ENCODE results near the gene TSPO2.

Gene TSPO2

DNA sequence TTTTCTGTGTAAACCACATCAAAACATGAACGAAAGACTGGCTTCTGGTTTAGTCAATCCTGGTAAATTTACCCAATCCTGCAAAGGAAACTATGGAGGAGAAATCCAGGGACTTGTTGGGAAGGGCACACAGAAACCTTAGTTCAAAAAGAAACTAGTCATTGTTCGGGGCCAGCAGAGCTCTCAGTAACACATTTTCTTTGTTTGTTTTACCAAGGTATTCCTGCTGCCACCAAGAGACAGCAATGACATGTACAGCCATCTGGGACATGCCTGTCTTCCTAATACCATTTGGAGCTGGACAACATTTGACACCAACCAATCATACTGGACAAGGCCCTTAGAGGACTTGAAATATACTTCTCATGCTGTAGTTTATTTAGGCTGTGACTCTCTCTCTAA is 21.6 kb downstream of the TSPO2 start:
- DNase-seq (ENCODE audit: extremely low read depth, low read depth): no peak
- TF ChIP-seq, protein P1, sequence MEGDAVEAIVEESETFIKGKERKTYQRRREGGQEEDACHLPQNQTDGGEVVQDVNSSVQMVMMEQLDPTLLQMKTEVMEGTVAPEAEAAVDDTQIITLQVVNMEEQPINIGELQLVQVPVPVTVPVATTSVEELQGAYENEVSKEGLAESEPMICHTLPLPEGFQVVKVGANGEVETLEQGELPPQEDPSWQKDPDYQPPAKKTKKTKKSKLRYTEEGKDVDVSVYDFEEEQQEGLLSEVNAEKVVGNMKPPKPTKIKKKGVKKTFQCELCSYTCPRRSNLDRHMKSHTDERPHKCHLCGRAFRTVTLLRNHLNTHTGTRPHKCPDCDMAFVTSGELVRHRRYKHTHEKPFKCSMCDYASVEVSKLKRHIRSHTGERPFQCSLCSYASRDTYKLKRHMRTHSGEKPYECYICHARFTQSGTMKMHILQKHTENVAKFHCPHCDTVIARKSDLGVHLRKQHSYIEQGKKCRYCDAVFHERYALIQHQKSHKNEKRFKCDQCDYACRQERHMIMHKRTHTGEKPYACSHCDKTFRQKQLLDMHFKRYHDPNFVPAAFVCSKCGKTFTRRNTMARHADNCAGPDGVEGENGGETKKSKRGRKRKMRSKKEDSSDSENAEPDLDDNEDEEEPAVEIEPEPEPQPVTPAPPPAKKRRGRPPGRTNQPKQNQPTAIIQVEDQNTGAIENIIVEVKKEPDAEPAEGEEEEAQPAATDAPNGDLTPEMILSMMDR (IDR thresholded peaks at IDR 0.05; ENCODE audit: low read depth, low read length): no peak

DNA sequence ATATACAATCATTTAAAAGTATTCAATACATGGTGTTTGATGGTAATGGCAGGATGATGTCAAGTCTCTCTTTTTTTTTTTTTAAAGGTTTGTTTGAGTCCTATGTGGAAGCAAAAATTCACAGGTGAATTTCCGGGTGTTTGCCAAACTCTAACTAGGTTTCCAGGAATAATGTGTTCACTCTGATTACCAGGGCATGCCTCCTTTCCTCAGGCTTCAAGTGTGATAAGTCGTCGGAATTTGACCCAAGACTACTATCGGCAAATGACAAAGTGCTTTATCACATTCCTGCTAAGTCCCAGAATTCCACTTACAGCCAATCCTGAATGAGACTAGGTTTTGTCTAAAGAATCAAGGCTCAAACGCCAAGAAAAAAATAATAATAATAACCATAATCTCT is 22.6 kb downstream of the TSPO2 start:
- no peak for DNase-seq (ENCODE audit: extremely low read depth, low read depth)
- TF ChIP-seq, protein P1 (IDR thresholded peaks at IDR 0.05; ENCODE audit: low read depth, low read length): no peak

DNA sequence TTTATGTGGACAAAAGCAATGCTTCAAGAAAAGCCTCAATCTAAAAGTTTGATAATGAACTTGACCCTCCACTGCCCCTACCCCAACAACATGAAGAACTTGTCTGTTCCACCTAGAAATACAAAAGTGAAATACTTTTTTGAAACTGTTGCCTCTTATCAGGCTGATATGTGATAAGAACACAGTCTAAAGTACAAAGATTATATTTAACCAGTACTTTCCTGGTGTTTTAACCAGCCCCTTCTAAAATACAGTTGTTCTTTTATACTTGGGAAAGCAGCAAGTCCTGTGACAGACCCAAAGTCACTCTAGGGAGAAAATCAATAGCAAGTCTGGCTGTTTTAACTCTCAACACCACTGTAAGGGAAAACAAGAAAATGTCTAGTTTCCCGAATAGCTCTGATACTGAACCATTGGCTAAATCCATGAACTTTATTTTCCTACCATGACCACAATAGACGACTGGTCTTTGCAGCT is 23.3 kb downstream of the TSPO2 start:
- TF ChIP-seq, protein P1 (IDR thresholded peaks at IDR 0.05; ENCODE audit: low read depth, low read length): no peak
- DNase-seq (ENCODE audit: extremely low read depth, low read depth): no peak

DNA sequence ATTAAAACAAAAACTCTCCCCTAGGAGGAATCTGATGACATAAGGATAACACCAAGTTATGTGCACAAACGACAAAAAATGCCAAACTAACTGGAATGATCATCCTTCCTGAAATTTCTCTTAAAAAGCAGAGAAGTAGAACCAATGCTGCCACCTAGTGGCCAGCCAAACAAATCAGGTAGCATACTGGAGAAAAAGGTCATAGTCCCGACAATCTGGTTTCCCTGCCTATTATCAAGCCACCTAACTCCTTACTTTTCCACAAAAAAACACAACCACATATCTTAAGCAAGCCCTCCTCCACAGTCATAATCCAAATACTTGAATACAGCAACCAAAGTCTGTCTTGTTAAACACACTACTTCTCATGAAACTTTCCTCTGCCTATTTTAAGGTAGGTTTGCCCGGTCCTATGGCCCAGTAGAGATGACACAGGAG is 24.6 kb downstream of the TSPO2 start:
- TF ChIP-seq, protein P1 (IDR thresholded peaks at IDR 0.05; ENCODE audit: low read depth, low read length): peak; percentile 73
- peak; percentile 61 for DNase-seq (ENCODE audit: extremely low read depth, low read depth)

DNA sequence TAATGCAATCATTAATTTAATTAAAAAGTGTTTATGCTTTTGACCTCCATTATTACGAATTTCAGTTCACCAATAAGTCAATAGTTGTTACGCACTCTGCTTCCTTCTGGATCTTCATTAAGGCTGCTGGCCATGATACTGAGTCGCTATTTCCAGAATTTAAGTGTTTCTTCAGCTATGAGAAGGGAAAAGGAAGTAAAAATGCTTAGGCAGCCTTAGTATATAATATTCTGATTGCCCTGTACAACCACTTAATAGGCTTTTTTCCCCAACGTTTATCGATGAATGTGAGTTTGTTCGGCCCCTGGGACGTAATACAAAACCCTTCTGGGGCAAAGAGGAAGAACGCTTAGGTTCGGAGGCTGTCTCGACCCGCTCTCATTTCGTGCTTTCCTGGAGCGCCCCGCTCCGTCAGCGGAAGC is 29.2 kb downstream of the TSPO2 start:
- DNase-seq (ENCODE audit: extremely low read depth, low read depth): no peak
- TF ChIP-seq, protein P1 (IDR thresholded peaks at IDR 0.05; ENCODE audit: low read depth, low read length): no peak; the same call in none of the 2 replicates

DNA sequence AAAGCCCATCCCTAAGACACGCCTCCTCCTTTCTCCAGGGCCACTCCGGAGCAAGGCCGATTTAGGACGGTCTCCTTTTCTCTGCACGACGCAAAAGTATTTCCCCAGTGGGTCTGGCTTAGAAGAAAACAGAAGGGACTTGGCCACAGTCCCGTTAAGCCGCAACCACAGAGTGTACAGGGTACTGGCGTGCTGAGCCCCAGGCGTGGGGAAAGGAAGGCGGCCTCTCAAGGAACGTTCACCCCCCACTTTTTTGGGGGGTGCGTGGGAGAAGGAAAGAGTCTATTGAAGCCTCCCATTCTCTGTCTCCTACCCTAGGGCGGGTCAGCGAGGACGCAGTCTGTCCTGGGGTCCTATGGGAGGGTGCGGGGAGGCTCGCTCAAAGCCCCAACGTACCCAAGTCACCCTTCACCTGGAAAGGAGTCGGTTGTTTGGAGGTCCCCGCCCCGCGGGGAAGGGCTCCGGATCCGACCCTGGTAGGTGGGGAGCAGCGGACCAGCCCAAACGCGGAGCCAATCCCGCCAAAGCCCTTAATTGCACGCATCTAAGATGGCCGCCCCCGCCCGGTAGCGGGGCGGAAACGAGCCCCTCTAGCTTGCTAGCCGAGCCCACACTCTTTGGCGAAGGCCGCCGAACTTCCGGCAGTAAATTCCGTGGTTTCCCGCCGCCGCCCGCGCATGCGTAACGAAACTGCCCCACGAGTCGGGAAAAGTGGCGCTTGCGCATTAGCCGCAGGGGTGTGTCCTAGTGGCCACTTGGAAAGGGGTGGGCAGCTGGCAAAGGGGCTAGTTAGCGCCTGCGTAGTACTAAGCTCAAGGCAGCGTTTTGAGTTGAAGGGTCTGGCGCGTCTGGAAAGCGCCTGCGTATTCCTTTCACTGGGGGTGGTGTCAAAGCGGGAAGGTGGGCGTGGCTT is 29.9 kb downstream of the TSPO2 start, which contains the start of gene OARD1:
OARD1 (minus strand) TSS at position 434 of the 913 bp plus-strand sequence. CDS start 722 bp downstream, outside the sequence.
- peak; percentile 99 for DNase-seq (ENCODE audit: extremely low read depth, low read depth)
- TF ChIP-seq, protein P1 (IDR thresholded peaks at IDR 0.05; ENCODE audit: low read depth, low read length): 0 out of 2 replicates have a peak, but pooled peaks have one; percentile 9

DNA sequence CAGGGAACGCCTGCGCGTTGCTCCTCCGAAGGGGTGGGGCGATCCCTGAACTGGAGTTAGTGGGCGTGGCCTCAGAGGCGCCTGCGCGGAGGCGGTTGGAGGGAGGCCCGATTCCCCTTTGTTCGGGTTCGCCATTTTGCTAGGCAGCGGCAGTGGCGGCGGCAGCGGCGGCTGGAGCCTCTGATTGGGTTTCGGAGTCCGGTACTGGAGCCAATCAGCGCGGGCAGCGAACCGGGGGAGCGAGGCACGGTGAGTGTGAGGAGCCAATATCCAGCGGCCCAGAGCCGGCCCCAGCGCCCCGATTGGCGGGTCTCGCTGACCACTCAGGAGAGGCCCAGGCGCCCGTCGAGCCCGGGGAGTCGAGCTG is 30.6 kb downstream of the TSPO2 start, which contains the start of gene NFYA:
NFYA (plus strand) TSS at position 139 of the 367 bp plus-strand sequence. CDS start 6,116 bp downstream, outside the sequence.
- DNase-seq (ENCODE audit: extremely low read depth, low read depth): no peak
- TF ChIP-seq, protein P1 (IDR thresholded peaks at IDR 0.05; ENCODE audit: low read depth, low read length): no peak
